Psoas muscle (tissue), 8 donors: Measurements from ENCODE around the gene TOLLIP. TPM values are rescaled to one million over a fixed set of nuclear protein-coding genes. Genes with fewer than 3 reads are reported as not detected.
"Not testable (repeated sequence)": the region's sequence is repeated elsewhere in the genome, so short reads cannot be mapped to it uniquely, and the experiment has no call there.

Experiments used
- ATAC-seq, 4 donors: fragments of 200-7000 bp; cut with Tn5 transposase; one replicate each; pipeline ENCODE4 v1.9.1; 2020; ENCODE audit warnings: moderate library complexity in 3 of 4, mild to moderate bottlenecking in 2 of 4
- DNase-seq, 2 donors: peaks; one replicate each; pipeline ENCODE4 v3.0.0-alpha.2; 2020
- H3K27ac ChIP-seq: fragments of 200-600 bp; one replicate; pipeline ENCODE4 v1.8.0; 2022
- H3K27me3 ChIP-seq, 3 donors: fragments of 200-600 bp in 1 of 3; one replicate each; pipeline versions ENCODE4 v1.6.1 to v1.8.0; 2013 to 2022; ENCODE audit warnings: low read length in 2 of 3, mild to moderate bottlenecking in 2 of 3, moderate library complexity in 1 of 3; ENCODE audit not compliant: insufficient read depth in 3 of 3
- H3K36me3 ChIP-seq, 2 donors: fragments of 200-600 bp in 1 of 2; one replicate each; pipeline versions ENCODE4 v1.6.1 to v1.8.0; 2013 to 2022; ENCODE audit warnings: low read depth in 1 of 2, mild to moderate bottlenecking in 1 of 2, moderate library complexity in 1 of 2; ENCODE audit not compliant: insufficient read depth in 1 of 2
- H3K4me1 ChIP-seq: fragments of 200-600 bp; one replicate; pipeline ENCODE4 v1.8.0; 2022
- H3K4me3 ChIP-seq: fragments of 200-600 bp; one replicate; pipeline ENCODE4 v1.8.0; 2022; ENCODE audit warnings: mild to moderate bottlenecking
- H3K9me3 ChIP-seq: fragments of 200-600 bp; one replicate; pipeline ENCODE4 v1.8.0; 2022
- CTCF ChIP-seq: fragments of 200-600 bp; IDR thresholded peaks from one replicate; pipeline ENCODE4 v1.8.0; 2022; ENCODE audit warnings: antibody characterized with exemption
- WGBS, 3 donors: extraction: QIAGEN DNeasy Blood & Tissue Kit; methylation state at CpG; one replicate each; pipeline versions ENCODE4 v1.1.6 to v1.1.7; 2013; 5-methylcytosine and 5-hydroxymethylcytosine counted together
- intact Hi-C, 2 donors: fragments of 100-400 bp; cut with DNase I; formaldehyde crosslinking; loops; one replicate each; pipeline versions ENCODE4 v1.11.0 to v1.14.2; 2022
- polyA plus RNA-seq, 3 donors: library from polyadenylated mRNA; stranded (reverse); fragments of 200-250 nt; gene quantifications; one replicate each; pipeline ENCODE4 v1.2.3, GENCODE V29; 2013
- total RNA-seq, 4 donors: library from RNA; stranded (reverse); fragmentation: NEBNext Ultra II Directional in 2 of 4; extraction: Animal tissue kit (Norgen Biotek cat#: 25700) in 2 of 4; gene quantifications; one replicate each; pipeline versions ENCODE4 v1.2.1 to v1.2.4, GENCODE V29; 2021 to 2023
- donor health status: healthy with polysubstance abuse.
- donor health status: DM: no; HTN: no; CAD: no; lungs with moderate emphysema.
- donor health status: Bipolar disorder and iron deficiency.
- donor health status: healthy.
- donor health status: DM: yes; HTN: yes; CAD: no.
- donor health status: DM: no; HTN: no; CAD: no.
- donor health status: DM: no; HTN: no; CAD: no.
- donor health status: DM: yes; HTN: yes; CAD: no.

TOLLIP gene
- total and polyA plus RNA-seq, 7 donors: 33.5 to 74.6 (median 56.4) TPM

GRCh38 chr11:1254086-1254648 lies 55.3 kb downstream of the TOLLIP start:
- DNase-seq (no peak), ATAC-seq (no peak)
- H3K27me3 ChIP-seq: no peaks in the 10 kb centered on the region
- no peaks in the 10 kb centered on the region for H3K9me3 ChIP-seq
- intact Hi-C loops: no loop called here
- no peaks in the 10 kb centered on the region for H3K36me3 ChIP-seq
- TF ChIP-seq CTCF: no peak
- H3K4me3 ChIP-seq: no peak overlapping the region
- H3K4me1 ChIP-seq: no peaks in the 10 kb centered on the region
- no peak overlapping the region for H3K27ac ChIP-seq
- 74 to 87% (median 86%) methylated on average over 22 of the region's 22 CpGs for WGBS, 3 donors

- H3K4me3 ChIP-seq: no peak overlapping the region
- no peak overlapping the region for H3K27ac ChIP-seq
- TF ChIP-seq CTCF: no peak
- DNase-seq (no peak), ATAC-seq (no peak)
- WGBS, 3 donors: 78 to 92% (median 81%) methylated on average over 9 of the region's 9 CpGs
- no peaks in the 10 kb centered on the region for H3K4me1 ChIP-seq
- no peaks in the 10 kb centered on the region for H3K36me3 ChIP-seq
- no peaks in the 10 kb centered on the region for H3K9me3 ChIP-seq
- H3K27me3 ChIP-seq: no peaks in the 10 kb centered on the region
- intact Hi-C loops: no loop called here
These were observed 56.3 kb downstream of the TOLLIP start for GRCh38 chr11:1253103-1253485.

- DNase-seq (no peak), ATAC-seq (peak in 1 of 4 donors; percentile 25)
- H3K27ac ChIP-seq: no peak overlapping the region
- intact Hi-C loops: no loop called here
- H3K9me3 ChIP-seq: no peaks in the 10 kb centered on the region
- H3K27me3 ChIP-seq: no peaks in the 10 kb centered on the region
- TF ChIP-seq CTCF: no peak
- no peaks in the 10 kb centered on the region for H3K36me3 ChIP-seq
- 87 to 94% (median 94%) methylated on average over 35 to 38 of the region's 38 CpGs for WGBS, 3 donors
- H3K4me1 ChIP-seq: no peaks in the 10 kb centered on the region
- no peak overlapping the region for H3K4me3 ChIP-seq
These were observed 56.9 kb downstream of the TOLLIP start for GRCh38 chr11:1252371-1253102.

- ATAC-seq: no peak
- Histone ChIP-seq H3K27me3 (no peaks in the 10 kb centered on the region), H3K27ac (no peak overlapping the region), H3K9me3 (no peaks in the 10 kb centered on the region), H3K4me3 (no peak overlapping the region), H3K4me1 (no peaks in the 10 kb centered on the region), H3K36me3 (no peaks in the 10 kb centered on the region)
- 93 to 99% (median 96%) methylated on average over 16 of the region's 16 CpGs for WGBS, 3 donors
- TF ChIP-seq CTCF: no peak
- no peak for DNase-seq
- intact Hi-C loops: no loop called here
These were observed 58.1 kb downstream of the TOLLIP start for GRCh38 chr11:1251236-1251770.

GRCh38 chr11:1250411-1250810 lies 59.0 kb downstream of the TOLLIP start:
- DNase-seq, H3K27ac ChIP-seq, H3K4me3 ChIP-seq, H3K36me3 ChIP-seq, H3K27me3 ChIP-seq, ATAC-seq, H3K9me3 ChIP-seq, H3K4me1 ChIP-seq, intact Hi-C loops: not testable (repeated sequence)
- 96 to 100% (median 99%) methylated on average over 2 to 4 of the region's 12 CpGs for WGBS, 3 donors

- H3K4me1 ChIP-seq, H3K4me3 ChIP-seq, H3K27me3 ChIP-seq, DNase-seq, H3K27ac ChIP-seq, intact Hi-C loops, H3K36me3 ChIP-seq, ATAC-seq, H3K9me3 ChIP-seq: not testable (repeated sequence)
- 90 to 97% methylated on average over 9 to 11 of the region's 18 CpGs; no CpG with 5 or more reads in 1 of the 3 donors for WGBS, 3 donors
These were observed 60.5 kb downstream of the TOLLIP start for GRCh38 chr11:1248951-1249350.

GRCh38 chr11:1247026-1247425 lies 62.4 kb downstream of the TOLLIP start:
- H3K4me1 ChIP-seq, H3K36me3 ChIP-seq, DNase-seq, H3K27me3 ChIP-seq, intact Hi-C loops, ATAC-seq, H3K27ac ChIP-seq, H3K9me3 ChIP-seq, H3K4me3 ChIP-seq: not testable (repeated sequence)
- 89 to 91% (median 90%) methylated on average over 7 to 14 of the region's 14 CpGs for WGBS, 3 donors

GRCh38 chr11:1246301-1246700 lies 63.1 kb downstream of the TOLLIP start:
- intact Hi-C loops, DNase-seq, H3K36me3 ChIP-seq, H3K4me1 ChIP-seq, H3K9me3 ChIP-seq, ATAC-seq, H3K4me3 ChIP-seq, H3K27me3 ChIP-seq, H3K27ac ChIP-seq: not testable (repeated sequence)
- 87 to 93% (median 89%) methylated on average over 9 to 14 of the region's 14 CpGs for WGBS, 3 donors
